ENCODE data around the gene GUCD1. TPM values are rescaled to one million over a fixed set of nuclear protein-coding genes. Genes with fewer than 3 reads are reported as not detected.

GUCD1 gene
- total and polyA plus RNA-seq, 9 of the 15 experiments (the other 6 are each of a cell fraction or from before 2014, with no cell fraction given), result 31.5 to 67.8 (median 50.3) TPM

GRCh38 chr22:24592851-24593558 is 38.1 kb upstream of the GUCD1 start, which contains the start of gene LRRC75B (continued):
- TF ChIP-seq PPARD (CRISPR knock-in tag; IDR thresholded peaks at IDR 0.05) (no peak), CREM (IDR thresholded peaks at IDR 0.05; ENCODE audit: low read depth) (0 out of 2 replicates have a peak, but pooled peaks have one; percentile 39), RBFOX2 (IDR thresholded peaks at IDR 0.05; ENCODE audit: low read depth, low read length) (peak; percentile 78), POLR3A (IDR thresholded peaks at IDR 0.05; ENCODE audit: borderline replicate concordance, extremely low read depth, insufficient read depth, insufficient read length) (no peak), POLR3G (IDR thresholded peaks at IDR 0.05; ENCODE audit: extremely low read depth, insufficient read length, insufficient replicate concordance) (no peak), MECOM (CRISPR knock-in tag; IDR thresholded peaks at IDR 0.05) (no peak), NRF1 (conservative IDR thresholded peaks at IDR 0.05 in 1 of 2, IDR thresholded peaks at IDR 0.05 in 1 of 2) (peak in 1 of 2 experiments; percentile 48; a peak in 2 of 4 replicates), ZBTB33 (CRISPR knock-in tag; IDR thresholded peaks at IDR 0.05) (peak; percentile 25; the same call in 1 of the 2 replicates), TEAD1 (CRISPR knock-in tag; IDR thresholded peaks at IDR 0.05) (no peak), PREB (CRISPR knock-in tag; IDR thresholded peaks at IDR 0.05) (no peak), TFE3 (CRISPR knock-in tag; IDR thresholded peaks at IDR 0.05) (no peak), SP1 (CRISPR knock-in tag; IDR thresholded peaks at IDR 0.05) (no peak), TAF1 (IDR thresholded peaks at IDR 0.05; ENCODE audit: control insufficient read depth, extremely low read depth, insufficient read depth, low read length, severe bottlenecking) (peak; percentile 26), RBM14 (IDR thresholded peaks at IDR 0.05; ENCODE audit: borderline replicate concordance, insufficient read depth, low read depth, low read length) (no peak), MAFK (IDR thresholded peaks at IDR 0.05; ENCODE audit: low read length) (no peak), HNRNPLL (IDR thresholded peaks at IDR 0.05; ENCODE audit: low read depth, low read length, poor library complexity, severe bottlenecking) (peak; percentile 60), RHOXF2B (CRISPR knock-in tag; conservative IDR thresholded peaks at IDR 0.05) (no peak), HEY1 (CRISPR knock-in tag; IDR thresholded peaks at IDR 0.05; ENCODE audit: borderline replicate concordance) (no peak), CREB3L1 (IDR thresholded peaks at IDR 0.05; ENCODE audit: borderline replicate concordance, low read depth) (peak; percentile 32; the same call in 1 of the 2 replicates)
